HG02885 (cell line): ENCODE measurements around the gene CA9.

Source experiments
- ATAC-seq: cut with Tn5 transposase; IDR thresholded peaks from one replicate; pipeline ENCODE4 v1.9.1; 2021; ENCODE audit warnings: mild to moderate bottlenecking; ENCODE audit not compliant: unreplicated experiment, poor library complexity

The CA9 gene

GRCh38 chr9:35689542-35690293, 16.0 kb downstream of the CA9 start, which contains the start of gene TPM2:
TPM2 (minus strand) TSS chr9:35689925; CDS start chr9:35689817, 108 bp downstream.
- no peak for ATAC-seq

- ATAC-seq: no peak
Measured at GRCh38 chr9:35690294-35690613, 16.5 kb downstream of the CA9 start.

GRCh38 chr9:35690614-35691333, 17.0 kb downstream of the CA9 start:
- no peak for ATAC-seq

DNA sequence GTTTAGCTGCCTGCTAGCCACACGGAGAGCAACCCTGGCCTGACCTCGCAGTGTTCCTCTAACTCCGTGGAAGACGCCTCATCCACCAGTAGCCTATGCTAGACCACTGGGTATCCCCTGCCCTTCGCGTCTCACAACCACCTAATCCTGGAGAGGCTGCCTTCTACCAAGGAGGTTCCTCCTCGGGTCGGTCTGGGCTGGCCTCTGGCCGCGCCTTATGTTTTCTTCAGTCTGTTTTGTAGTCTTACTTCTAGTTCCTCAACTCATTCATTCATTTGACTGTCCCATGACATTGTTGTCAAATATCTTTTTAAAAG, 17.6 kb downstream of the CA9 start:
- no peak for ATAC-seq

- ATAC-seq: no peak
Measured at GRCh38 chr9:35691757-35692301, 18.1 kb downstream of the CA9 start.

- ATAC-seq: no peak
Measured at GRCh38 chr9:35695943-35696401, 22.2 kb downstream of the CA9 start.

DNA sequence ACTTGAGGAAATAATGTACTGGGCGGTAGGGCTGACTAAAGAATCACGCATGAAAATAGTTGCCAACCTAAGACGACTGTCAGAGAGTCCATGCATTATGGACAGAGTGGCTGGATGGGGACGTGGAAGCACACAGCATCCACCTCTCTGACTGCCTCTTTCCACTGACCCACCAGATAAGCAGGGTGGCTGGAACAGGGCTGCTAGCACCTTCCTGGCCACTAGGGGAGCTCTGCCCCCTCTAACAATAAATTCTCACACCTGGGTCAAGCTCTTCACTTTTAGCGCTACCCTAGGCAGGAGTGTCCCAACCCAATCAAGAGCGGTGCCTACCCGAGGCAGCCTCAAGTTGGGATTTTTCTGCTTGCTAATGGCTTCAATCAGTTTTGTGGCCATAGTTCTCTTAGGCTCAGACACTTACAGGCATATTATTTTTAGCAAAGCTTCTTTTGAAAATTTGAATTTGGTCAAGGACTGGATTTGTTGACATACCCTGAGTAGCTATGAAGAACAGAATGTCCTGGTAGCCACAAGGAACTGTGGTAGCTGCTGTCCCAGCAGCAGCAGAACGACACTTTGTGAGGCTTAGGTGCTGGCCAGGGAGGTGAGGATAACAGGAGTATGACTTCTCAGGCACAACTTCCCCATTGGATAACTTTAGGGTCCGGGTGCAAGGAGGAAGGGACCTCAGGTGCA, 22.9 kb downstream of the CA9 start:
- ATAC-seq: peak; percentile 76

DNA sequence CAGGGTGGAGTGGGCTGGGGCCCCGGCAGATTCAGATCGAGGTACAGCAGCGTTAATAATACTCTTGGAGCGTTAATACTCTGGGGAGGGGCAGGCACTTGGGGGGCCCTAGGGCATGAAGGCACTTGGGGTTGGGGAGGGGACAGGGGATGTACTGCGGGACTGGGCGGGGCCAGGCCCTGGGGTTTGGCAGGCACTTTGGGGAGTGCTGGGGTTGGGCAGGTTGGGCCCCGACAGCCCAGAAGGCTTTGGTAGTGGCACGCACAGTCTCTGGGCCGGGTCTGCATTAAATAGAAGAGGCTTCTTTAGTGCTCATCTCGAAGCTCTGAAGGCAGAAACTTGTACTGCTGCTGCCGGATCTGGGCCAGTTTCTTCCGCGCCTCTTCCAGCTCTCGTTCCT, 23.8 kb downstream of the CA9 start:
- ATAC-seq: no peak

DNA sequence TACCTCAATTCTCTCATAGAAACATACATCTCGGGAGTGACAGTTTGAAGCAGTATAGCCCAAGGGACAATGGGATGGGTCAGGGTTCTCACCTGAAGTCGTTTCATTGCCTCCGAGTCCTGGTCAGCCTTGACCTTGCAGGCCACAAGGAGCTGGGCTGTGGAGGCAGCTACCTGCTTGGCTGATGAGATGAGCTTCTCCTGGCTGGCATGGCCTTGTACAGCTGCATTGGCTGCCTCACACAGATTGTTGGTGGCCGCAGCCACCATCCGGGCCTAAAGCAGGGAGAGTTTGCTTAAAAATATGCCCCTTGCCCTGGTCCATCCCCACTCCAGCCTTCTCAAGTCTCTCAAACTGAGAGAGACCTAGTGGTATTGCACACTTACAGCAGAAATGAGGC, 24.5 kb downstream of the CA9 start:
- no peak for ATAC-seq

- ATAC-seq: no peak
Measured at GRCh38 chr9:35700031-35700430, 26.3 kb downstream of the CA9 start.

- ATAC-seq: no peak
Measured at GRCh38 chr9:35700942-35701341, 27.2 kb downstream of the CA9 start.

GRCh38 chr9:35702696-35703095, 29.0 kb downstream of the CA9 start:
- no peak for ATAC-seq

DNA sequence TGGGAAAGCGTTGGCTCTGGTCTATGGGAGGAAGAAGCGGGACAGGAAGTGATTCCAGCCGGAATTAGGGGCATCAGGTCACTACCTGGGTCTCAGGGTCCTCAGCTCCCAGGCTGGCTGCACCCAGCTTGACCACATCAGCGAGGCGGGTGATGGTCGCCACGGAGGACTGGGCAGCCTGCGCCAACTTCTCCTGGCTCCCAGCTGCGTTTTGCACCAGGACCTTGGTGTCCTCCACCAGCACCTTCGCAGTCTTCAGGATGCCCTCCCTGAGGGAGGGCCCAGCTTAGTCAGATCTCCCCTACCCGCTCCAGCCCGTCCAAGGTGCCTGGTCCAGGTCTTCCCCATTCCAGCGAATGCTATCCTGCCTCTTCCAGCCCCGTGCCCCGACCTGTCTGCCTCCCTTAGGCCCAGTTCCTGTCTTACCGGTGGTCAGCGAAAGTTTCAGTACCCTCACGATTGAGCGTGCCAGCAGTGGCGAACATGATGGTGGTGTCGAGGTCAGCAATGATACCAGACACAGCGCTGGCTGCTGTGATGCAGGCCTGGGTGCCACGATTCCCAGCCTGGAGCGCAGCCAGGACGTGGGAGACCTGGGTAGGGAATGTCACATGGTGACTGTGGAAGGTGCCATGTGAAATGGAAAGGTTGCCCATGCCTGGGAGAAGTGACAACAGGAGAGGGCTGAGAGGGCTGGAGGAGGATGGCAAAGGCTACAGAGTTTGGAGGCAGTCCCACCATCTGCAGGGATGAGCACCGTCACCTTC, 30.4 kb downstream of the CA9 start:
- ATAC-seq: no peak

DNA sequence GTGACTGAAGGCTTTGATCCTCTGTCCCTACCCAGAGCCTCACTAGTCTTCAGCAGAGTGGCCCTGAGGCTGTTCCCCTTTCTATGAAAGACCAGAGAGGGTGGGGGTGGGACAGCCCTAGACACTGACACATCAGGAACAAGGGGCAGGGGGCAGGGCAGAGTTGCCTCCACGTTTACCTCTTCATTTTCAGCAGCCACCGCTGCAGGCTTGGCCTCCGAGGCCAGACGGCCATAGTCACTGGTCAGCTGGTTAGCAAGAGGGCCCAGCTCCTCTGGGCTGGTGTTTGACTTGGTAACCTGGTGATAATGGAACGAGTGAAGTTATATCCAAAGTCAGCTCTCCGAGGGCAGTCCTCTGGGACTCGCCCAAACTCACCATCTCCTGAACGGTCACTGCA, 31.6 kb downstream of the CA9 start:
- ATAC-seq: no peak

DNA sequence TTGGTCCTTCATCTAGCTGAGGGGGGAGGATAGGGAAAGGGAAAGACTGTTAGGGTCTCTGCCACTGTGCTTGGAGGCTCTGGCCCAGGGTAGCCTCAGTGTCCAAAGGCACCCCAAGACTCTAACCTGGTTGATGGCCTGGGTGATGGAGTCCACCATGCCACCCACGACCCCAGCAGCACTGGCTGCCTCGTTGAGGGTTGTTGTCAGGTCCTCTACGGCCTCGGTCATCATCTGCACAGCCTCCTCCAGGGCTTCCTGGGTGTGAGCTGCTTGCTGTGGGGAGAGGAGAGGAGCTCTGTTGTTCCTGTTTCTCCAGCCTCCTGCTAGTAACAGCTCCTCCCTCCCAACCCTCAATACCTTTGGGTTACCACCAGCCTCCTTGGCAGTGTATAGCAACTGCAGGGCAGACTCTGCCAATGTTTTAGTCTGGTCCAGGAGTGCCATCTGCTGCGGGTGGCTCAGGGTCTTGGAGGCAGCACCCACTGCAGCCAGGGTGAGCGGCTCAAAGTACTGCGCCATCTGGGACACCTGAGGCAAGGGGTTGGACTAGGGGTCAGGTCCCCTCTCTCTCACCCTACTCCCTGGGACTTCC, 32.2 kb downstream of the CA9 start:
- ATAC-seq: no peak

- no peak for ATAC-seq
Measured at GRCh38 chr9:35706951-35707350, 33.2 kb downstream of the CA9 start.

DNA sequence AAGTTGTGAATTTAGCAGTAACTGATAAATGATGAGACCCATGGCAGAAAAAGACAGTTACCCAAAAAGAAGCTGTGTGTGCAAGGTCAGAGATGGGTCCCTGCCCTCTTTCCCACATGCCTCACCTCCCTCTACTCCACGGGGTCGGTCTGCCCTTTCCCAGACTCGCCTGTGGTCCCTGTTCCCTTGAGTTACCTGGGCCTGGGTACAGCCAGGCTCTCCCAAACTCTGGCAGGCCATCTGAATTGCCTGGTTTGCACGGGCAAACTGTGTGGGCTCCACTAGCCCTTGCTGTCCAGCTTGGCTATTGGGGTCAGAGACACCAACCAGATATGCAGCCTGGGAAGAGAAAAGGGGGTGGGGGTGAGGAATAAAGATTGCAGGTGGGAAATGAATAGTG, 34.4 kb downstream of the CA9 start:
- ATAC-seq: no peak

DNA sequence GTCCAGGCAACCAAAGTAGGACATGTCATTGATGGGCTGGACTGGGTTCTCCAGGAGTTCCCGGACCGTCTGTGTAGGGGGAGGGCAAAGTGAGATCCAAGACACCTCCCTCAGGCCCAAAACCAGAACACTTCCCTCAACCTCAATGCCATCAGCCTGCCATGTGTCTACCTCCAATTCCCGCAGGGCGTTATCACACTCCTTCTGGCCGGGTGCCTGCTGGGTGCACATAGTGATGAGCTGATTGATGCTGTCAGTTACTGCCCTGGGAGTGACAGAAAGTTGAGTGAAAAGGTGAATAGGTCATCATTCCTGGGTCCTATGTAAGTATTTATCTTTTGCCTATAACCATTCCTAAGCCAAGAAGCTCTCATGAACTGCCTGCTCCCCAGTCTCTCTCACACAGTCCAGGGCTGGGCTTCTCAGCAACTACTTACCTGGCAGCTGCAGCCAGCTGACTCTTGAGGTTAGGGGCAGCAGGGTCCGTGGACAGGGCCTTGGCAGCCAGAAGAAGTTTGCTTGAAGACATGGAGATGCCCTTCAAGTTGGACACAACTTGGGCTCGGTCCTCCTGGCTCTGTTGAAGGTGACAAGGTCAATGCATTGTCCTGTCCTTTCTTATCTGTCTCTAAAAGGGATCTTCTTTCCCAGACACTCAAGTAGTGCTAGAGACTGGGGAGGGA, 37.2 kb downstream of the CA9 start:
- ATAC-seq: no peak
